MM.1S (cell line): ENCODE results near the gene ARHGAP8.

Experiments
- DNase-seq: peaks from one replicate; pipeline ENCODE4 v3.0.0-alpha.2; 2015
- H2AFZ ChIP-seq: fragments of 300-600 bp; sonication (generic); 2 replicates; pipeline ENCODE4 v1.6.0; 2016; ENCODE audit warnings: antibody characterized with exemption, low read length
- H3F3A ChIP-seq: fragments of 300-600 bp; sonication (generic); 2 replicates; pipeline ENCODE4 v1.6.1; 2016; ENCODE audit warnings: mild to moderate bottlenecking, antibody characterized with exemption, low read length, moderate library complexity, mixed read lengths; ENCODE audit not compliant: insufficient read depth
- H3K27ac ChIP-seq: fragments of 300-600 bp; sonication (generic); 2 replicates; pipeline ENCODE4 v1.5.1; 2016; ENCODE audit warnings: mild to moderate bottlenecking, low read length
- H3K27me3 ChIP-seq: fragments of 300-600 bp; sonication (generic); replicated peaks from 2 replicates; pipeline ENCODE4 v1.6.0; 2016; ENCODE audit warnings: low read length; ENCODE audit not compliant: insufficient read depth
- H3K36me3 ChIP-seq: fragments of 300-600 bp; sonication (generic); replicated peaks from 2 replicates; pipeline ENCODE4 v1.6.1; 2016; ENCODE audit warnings: mild to moderate bottlenecking, low read length, mixed read lengths; ENCODE audit not compliant: insufficient read depth
- H3K4me1 ChIP-seq: fragments of 300-600 bp; sonication (generic); 2 replicates; pipeline ENCODE4 v1.6.1; 2016; ENCODE audit warnings: low read length, mixed read lengths
- H3K4me2 ChIP-seq: fragments of 300-600 bp; sonication (generic); 2 replicates; pipeline ENCODE4 v1.6.0; 2016; ENCODE audit warnings: low read depth, low read length
- H3K4me3 ChIP-seq: fragments of 300-600 bp; sonication (generic); 2 replicates; pipeline ENCODE4 v1.5.1; 2016; ENCODE audit warnings: low read length, mixed read lengths
- H3K79me2 ChIP-seq: fragments of 300-600 bp; sonication (generic); 2 replicates; pipeline ENCODE4 v1.6.1; 2016; ENCODE audit warnings: mixed run types, low read length, mixed read lengths
- H3K9ac ChIP-seq: fragments of 300-600 bp; sonication (generic); 2 replicates; pipeline ENCODE4 v1.6.1; 2016; ENCODE audit warnings: low read length, mixed read lengths
- H3K9me2 ChIP-seq: fragments of 300-600 bp; sonication (generic); replicated peaks from 2 replicates; pipeline ENCODE4 v1.6.1; 2016; ENCODE audit warnings: mild to moderate bottlenecking, low read length, mixed read lengths; ENCODE audit not compliant: insufficient read depth
- H3K9me3 ChIP-seq: fragments of 300-600 bp; sonication (generic); replicated peaks from 2 replicates; pipeline ENCODE4 v1.6.1; 2016; ENCODE audit warnings: mild to moderate bottlenecking, low read length, mixed read lengths; ENCODE audit not compliant: insufficient read depth
- H4K20me1 ChIP-seq: fragments of 300-600 bp; sonication (generic); 2 replicates; pipeline ENCODE4 v1.6.1; 2016; ENCODE audit warnings: mild to moderate bottlenecking, low read length, moderate library complexity, mixed read lengths; ENCODE audit not compliant: insufficient read depth
- CTCF ChIP-seq: fragments of 300-600 bp; sonication (generic); IDR thresholded peaks from 2 replicates; pipeline ENCODE4 v1.5.1; 2016; ENCODE audit warnings: antibody characterized with exemption, low read length, mixed read lengths
- EZH2 ChIP-seq: fragments of 300-600 bp; sonication (generic); optimal IDR thresholded peaks from 2 replicates; pipeline ENCODE3; 2017; ENCODE audit warnings: low read depth, mild to moderate bottlenecking, antibody characterized with exemption, low read length, mixed read lengths
- EZH2phosphoT487 ChIP-seq: fragments of 300-600 bp; sonication (generic); IDR thresholded peaks from 2 replicates; pipeline ENCODE4 v1.6.1; 2018; ENCODE audit warnings: antibody characterized with exemption, low read length

The ARHGAP8 gene

DNA sequence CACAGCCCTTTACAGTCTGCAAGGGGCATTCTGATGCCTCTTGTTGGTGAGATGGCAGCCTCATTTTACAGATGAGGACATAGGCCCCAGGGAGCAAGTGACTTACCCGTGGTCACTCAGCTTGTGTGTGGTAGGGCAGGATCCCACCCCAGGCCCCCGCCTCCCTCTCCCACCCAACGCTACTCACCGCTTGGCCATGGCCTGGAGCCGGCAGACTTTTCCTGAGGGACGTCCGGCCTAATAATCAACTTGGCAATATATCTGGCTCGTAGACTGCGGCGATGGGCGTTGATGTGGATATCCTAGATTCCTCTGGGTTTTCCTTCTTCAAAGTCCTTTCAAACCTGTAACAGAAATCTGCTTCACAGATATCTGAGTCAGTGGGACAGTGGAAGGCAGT lies 57.1 kb downstream of the ARHGAP8 start:
- Histone ChIP-seq H3K4me2 (no peak overlapping the region), H3K36me3 (no peaks in the 10 kb centered on the region), H3K27me3 (peaks cover 92% of the 10 kb centered on the region), H2AFZ (no peak overlapping the region), H3K9ac (no peak overlapping the region), H3K4me3 (no peak overlapping the region), H3K79me2 (no peaks in the 10 kb centered on the region), H3K4me1 (no peaks in the 10 kb centered on the region), H3K9me2 (no peaks in the 10 kb centered on the region), H3K27ac (no peak overlapping the region), H4K20me1 (no peaks in the 10 kb centered on the region), H3F3A (no peaks in the 10 kb centered on the region), H3K9me3 (no peaks in the 10 kb centered on the region)
- no peak for TF ChIP-seq EZH2phosphoT487
- TF ChIP-seq CTCF, result no peak
- TF ChIP-seq EZH2, result no peak
- DNase-seq, result no peak

DNA sequence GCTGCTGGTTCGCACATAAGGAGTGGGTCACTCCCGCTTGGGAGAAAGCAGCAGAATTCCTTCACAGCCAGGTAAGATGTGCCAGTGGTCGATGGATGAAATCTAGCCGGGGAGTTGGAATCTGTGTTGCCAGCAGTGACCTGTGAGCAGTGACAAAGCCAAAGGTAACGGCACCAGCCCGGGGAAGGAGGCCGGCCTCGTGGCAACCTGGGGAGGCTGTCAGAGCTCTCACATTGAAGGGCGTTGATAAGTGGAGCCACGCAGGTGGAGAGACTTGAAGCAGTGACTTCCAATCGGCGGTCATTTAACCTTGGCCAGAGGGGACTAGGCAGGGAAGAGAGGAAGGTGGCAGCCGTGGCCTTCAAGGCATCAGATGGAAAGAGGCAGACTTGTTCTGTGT lies 58.8 kb downstream of the ARHGAP8 start:
- TF ChIP-seq EZH2phosphoT487 (no peak), CTCF (no peak), EZH2 (no peak)
- no peaks in the 10 kb centered on the region for H3K79me2 ChIP-seq
- no peak overlapping the region for H3K27ac ChIP-seq
- H3F3A ChIP-seq, result no peaks in the 10 kb centered on the region
- H3K4me3 ChIP-seq, result no peak overlapping the region
- H2AFZ ChIP-seq, result no peak overlapping the region
- no peak for DNase-seq
- peaks cover 92% of the 10 kb centered on the region for H3K27me3 ChIP-seq
- no peaks in the 10 kb centered on the region for H3K9me3 ChIP-seq
- no peaks in the 10 kb centered on the region for H3K4me1 ChIP-seq
- H3K36me3 ChIP-seq, result no peaks in the 10 kb centered on the region
- no peak overlapping the region for H3K9ac ChIP-seq
- no peaks in the 10 kb centered on the region for H3K9me2 ChIP-seq
- H3K4me2 ChIP-seq, result no peak overlapping the region
- H4K20me1 ChIP-seq, result no peaks in the 10 kb centered on the region

- H3K27me3 ChIP-seq, result peaks cover 83% of the 10 kb centered on the region
- TF ChIP-seq EZH2 (no peak), CTCF (no peak), EZH2phosphoT487 (no peak)
- no peak for DNase-seq
- no peak overlapping the region for H3K4me2 ChIP-seq
- no peak overlapping the region for H3K4me3 ChIP-seq
- H3K9me3 ChIP-seq, result no peaks in the 10 kb centered on the region
- H2AFZ ChIP-seq, result no peak overlapping the region
- H3K4me1 ChIP-seq, result no peaks in the 10 kb centered on the region
- no peaks in the 10 kb centered on the region for H4K20me1 ChIP-seq
- no peaks in the 10 kb centered on the region for H3K79me2 ChIP-seq
- no peaks in the 10 kb centered on the region for H3K9me2 ChIP-seq
- H3K9ac ChIP-seq, result no peak overlapping the region
- H3K27ac ChIP-seq, result no peak overlapping the region
- no peaks in the 10 kb centered on the region for H3F3A ChIP-seq
- H3K36me3 ChIP-seq, result no peaks in the 10 kb centered on the region
These were observed 61.0 kb downstream of the ARHGAP8 start for GRCh38 chr22:44813416-44813815.
